ENCODE measurements around the gene MEGF11.

MEGF11 gene

GRCh38 chr15:65908876-65909275 is 344.7 kb downstream of the MEGF11 start:
- Histone ChIP-seq H3K9me2 (replicated peaks; ENCODE audit: low read depth, low read length) (no peaks in the 10 kb centered on the region), H3K27me3 (ENCODE audit: insufficient read depth, low read length, poor library complexity, severe bottlenecking) (no peaks in the 10 kb centered on the region), H3K36me3 (ENCODE audit: insufficient read depth, low read length) (peaks cover 33% of the 10 kb centered on the region; the same call in 1 of the 2 replicates), H3K4me2 (ENCODE audit: low read depth, low read length, poor library complexity, severe bottlenecking) (no peak overlapping the region), H3K9me3 (ENCODE audit: insufficient read depth, low read depth, low read length) (no peaks in the 10 kb centered on the region), H3K9ac (ENCODE audit: low read depth, low read length, poor library complexity, severe bottlenecking) (no peak overlapping the region), H2AFZ (ENCODE audit: low read length) (no peak overlapping the region), H4K20me1 (ENCODE audit: insufficient read depth, low read length, poor library complexity, severe bottlenecking) (no peaks in the 10 kb centered on the region), H3K4me3 (ENCODE audit: low read length, poor library complexity, severe bottlenecking) (no peak overlapping the region), H3K4me1 (ENCODE audit: insufficient read depth, low read length, poor library complexity, severe bottlenecking) (no peaks in the 10 kb centered on the region), H3K79me2 (ENCODE audit: insufficient read depth, low read length) (no peaks in the 10 kb centered on the region), H3F3A (ENCODE audit: low read depth) (no peaks in the 10 kb centered on the region)
- TF ChIP-seq CTCF (conservative IDR thresholded peaks at IDR 0.05; ENCODE audit: low read length), result no peak
- no peak for TF ChIP-seq EZH2phosphoT487 (IDR thresholded peaks at IDR 0.05; ENCODE audit: borderline replicate concordance)

- Histone ChIP-seq H3K36me3 (ENCODE audit: insufficient read depth, low read length) (peaks cover 37% of the 10 kb centered on the region; the same call in 1 of the 2 replicates), H3K9ac (ENCODE audit: low read depth, low read length, poor library complexity, severe bottlenecking) (no peak overlapping the region), H4K20me1 (ENCODE audit: insufficient read depth, low read length, poor library complexity, severe bottlenecking) (no peaks in the 10 kb centered on the region), H3K27me3 (ENCODE audit: insufficient read depth, low read length, poor library complexity, severe bottlenecking) (no peaks in the 10 kb centered on the region), H2AFZ (ENCODE audit: low read length) (no peak overlapping the region), H3K4me3 (ENCODE audit: low read length, poor library complexity, severe bottlenecking) (no peak overlapping the region), H3K9me2 (replicated peaks; ENCODE audit: low read depth, low read length) (no peaks in the 10 kb centered on the region), H3K4me2 (ENCODE audit: low read depth, low read length, poor library complexity, severe bottlenecking) (no peak overlapping the region), H3K4me1 (ENCODE audit: insufficient read depth, low read length, poor library complexity, severe bottlenecking) (peaks cover 4% of the 10 kb centered on the region), H3K9me3 (ENCODE audit: insufficient read depth, low read depth, low read length) (no peaks in the 10 kb centered on the region), H3K79me2 (ENCODE audit: insufficient read depth, low read length) (no peaks in the 10 kb centered on the region), H3F3A (ENCODE audit: low read depth) (no peaks in the 10 kb centered on the region)
- TF ChIP-seq EZH2phosphoT487 (IDR thresholded peaks at IDR 0.05; ENCODE audit: borderline replicate concordance) (no peak), CTCF (conservative IDR thresholded peaks at IDR 0.05; ENCODE audit: low read length) (no peak)
Measured at GRCh38 chr15:65907661-65908060, 345.9 kb downstream of the MEGF11 start.

GRCh38 chr15:65906396-65906795 is 347.2 kb downstream of the MEGF11 start:
- no peak overlapping the region for H2AFZ ChIP-seq (ENCODE audit: low read length)
- TF ChIP-seq EZH2phosphoT487 (IDR thresholded peaks at IDR 0.05; ENCODE audit: borderline replicate concordance), result no peak
- TF ChIP-seq CTCF (conservative IDR thresholded peaks at IDR 0.05; ENCODE audit: low read length), result no peak
- no peaks in the 10 kb centered on the region for H3K27me3 ChIP-seq (ENCODE audit: insufficient read depth, low read length, poor library complexity, severe bottlenecking)
- no peaks in the 10 kb centered on the region for H3F3A ChIP-seq (ENCODE audit: low read depth)
- no peaks in the 10 kb centered on the region for H3K9me3 ChIP-seq (ENCODE audit: insufficient read depth, low read depth, low read length)
- H3K36me3 ChIP-seq (ENCODE audit: insufficient read depth, low read length), result peaks cover 37% of the 10 kb centered on the region; the same call in 1 of the 2 replicates
- H3K79me2 ChIP-seq (ENCODE audit: insufficient read depth, low read length), result no peaks in the 10 kb centered on the region
- H3K4me1 ChIP-seq (ENCODE audit: insufficient read depth, low read length, poor library complexity, severe bottlenecking), result peaks cover 11% of the 10 kb centered on the region
- no peak overlapping the region for H3K4me2 ChIP-seq (ENCODE audit: low read depth, low read length, poor library complexity, severe bottlenecking)
- H3K9me2 ChIP-seq (replicated peaks; ENCODE audit: low read depth, low read length), result no peaks in the 10 kb centered on the region
- H3K4me3 ChIP-seq (ENCODE audit: low read length, poor library complexity, severe bottlenecking), result no peak overlapping the region
- no peaks in the 10 kb centered on the region for H4K20me1 ChIP-seq (ENCODE audit: insufficient read depth, low read length, poor library complexity, severe bottlenecking)
- H3K9ac ChIP-seq (ENCODE audit: low read depth, low read length, poor library complexity, severe bottlenecking), result no peak overlapping the region
